Panc1 (cell line): ENCODE data around the gene RNF167. TPM values are rescaled to one million over a fixed set of nuclear protein-coding genes. Genes with fewer than 3 reads are reported as not detected.

Source experiments
- ATAC-seq: fragments of 200-7000 bp; cut with Tn5 transposase; 2 replicates; pipeline ENCODE4 v1.9.1; 2020; ENCODE audit warnings: mild to moderate bottlenecking, moderate library complexity
- BruUV-seq: library from RNA; stranded (reverse); fragments of 400-500 nt; replicated peaks from 2 replicates; lab custom pipeline; 2021; lab: Mats Ljungman, UMichigan
- CTCF ChIA-PET: fragments of 300-600 bp; sonication (Branson Sonifier 250); formaldehyde crosslinking; loops from one replicate; lab custom pipeline; 2022; ENCODE audit warnings: antibody characterized with exemption; lab: Charles Lee
- POLR2A ChIA-PET: fragments of 300-600 bp; sonication (Branson Sonifier 250); formaldehyde crosslinking; loops from one replicate; lab custom pipeline; 2022; ENCODE audit warnings: antibody characterized with exemption; lab: Charles Lee
- DNase-seq: peaks from one replicate; pipeline ENCODE4 v3.0.0-alpha.2; 2010; ENCODE audit warnings: low read depth, low spot score
- H3K27ac ChIP-seq: 2 replicates; pipeline ENCODE4 v1.5.1; 2011; ENCODE audit warnings: mild to moderate bottlenecking, low read length, inconsistent platforms
- H3K27me3 ChIP-seq: fragments of 200-500 bp; sonication (Bioruptor generic); 2 replicates; pipeline ENCODE4 v1.6.0; 2014; ENCODE audit warnings: low read length, inconsistent platforms; ENCODE audit not compliant: control insufficient read depth, insufficient read depth
- H3K36me3 ChIP-seq: fragments of 200-500 bp; sonication (Bioruptor generic); 2 replicates; pipeline ENCODE4 v1.5.1; 2014; ENCODE audit warnings: inconsistent platforms, mild to moderate bottlenecking, low read length, moderate library complexity; ENCODE audit not compliant: control insufficient read depth, insufficient read depth
- H3K4me1 ChIP-seq: 2 replicates; pipeline ENCODE4 v1.5.1; 2011; ENCODE audit warnings: inconsistent platforms, mild to moderate bottlenecking, low read length, moderate library complexity; ENCODE audit not compliant: control insufficient read depth, insufficient read depth
- H3K4me3 ChIP-seq, 2 experiments: 2 replicates each; pipeline ENCODE4 v1.5.1; 2011 to 2012; ENCODE audit warnings: low read depth in 2 of 2, low read length in 2 of 2, mild to moderate bottlenecking in 2 of 2, inconsistent platforms in 1 of 2, moderate library complexity in 1 of 2
- H3K9me3 ChIP-seq: fragments of 200-500 bp; sonication (Bioruptor generic); 2 replicates; pipeline ENCODE4 v1.5.1; 2014; ENCODE audit warnings: low read depth, mild to moderate bottlenecking, inconsistent platforms, low read length, moderate library complexity; ENCODE audit not compliant: control insufficient read depth, insufficient read depth
- POLR2AphosphoS5 ChIP-seq: IDR thresholded peaks from 2 replicates; pipeline ENCODE4 v1.6.1; 2012; ENCODE audit warnings: mild to moderate bottlenecking, low read depth, low read length, moderate library complexity
- TCF7L2 ChIP-seq: IDR thresholded peaks from 2 replicates; pipeline ENCODE4 v1.6.1; 2011; ENCODE audit warnings: mild to moderate bottlenecking, low read depth, low read length, inconsistent platforms
- in situ Hi-C: cut with HindIII; loops from 2 replicates; pipeline ENCODE4 v1.10.0; 2016; ENCODE audit warnings: low sequenced_read_pairs, low pct_unique_long_range_greater_than_20kb
- intact Hi-C: fragments of 100-400 bp; cut with micrococcal nuclease; formaldehyde crosslinking; loops from one replicate; pipeline ENCODE4 v1.10.0; 2022; ENCODE audit not compliant: unreplicated experiment
- total RNA-seq: library from RNA; stranded (reverse); gene quantifications from one replicate; pipeline ENCODE4 v1.2.1, GENCODE V29; 2021; ENCODE audit not compliant: unreplicated experiment
- TF ChIP-seq, protein P1 (sequence below): fragments of 450-650 bp; IDR thresholded peaks from 2 replicates; pipeline ENCODE4 v1.5.1; 2017; ENCODE audit warnings: mild to moderate bottlenecking
- TF ChIP-seq, protein P2 (sequence below), 2 experiments: IDR thresholded peaks; 2 replicates each; pipeline ENCODE4 v1.6.1; 2011 to 2012; ENCODE audit warnings: low read depth in 2 of 2, control low read depth in 1 of 2, low read length in 1 of 2, mild to moderate bottlenecking in 1 of 2, moderate library complexity in 1 of 2; ENCODE audit not compliant: insufficient read depth in 1 of 2

Gene RNF167
- total RNA-seq, 1 experiment from 2014 or later = 95.8 TPM

DNA sequence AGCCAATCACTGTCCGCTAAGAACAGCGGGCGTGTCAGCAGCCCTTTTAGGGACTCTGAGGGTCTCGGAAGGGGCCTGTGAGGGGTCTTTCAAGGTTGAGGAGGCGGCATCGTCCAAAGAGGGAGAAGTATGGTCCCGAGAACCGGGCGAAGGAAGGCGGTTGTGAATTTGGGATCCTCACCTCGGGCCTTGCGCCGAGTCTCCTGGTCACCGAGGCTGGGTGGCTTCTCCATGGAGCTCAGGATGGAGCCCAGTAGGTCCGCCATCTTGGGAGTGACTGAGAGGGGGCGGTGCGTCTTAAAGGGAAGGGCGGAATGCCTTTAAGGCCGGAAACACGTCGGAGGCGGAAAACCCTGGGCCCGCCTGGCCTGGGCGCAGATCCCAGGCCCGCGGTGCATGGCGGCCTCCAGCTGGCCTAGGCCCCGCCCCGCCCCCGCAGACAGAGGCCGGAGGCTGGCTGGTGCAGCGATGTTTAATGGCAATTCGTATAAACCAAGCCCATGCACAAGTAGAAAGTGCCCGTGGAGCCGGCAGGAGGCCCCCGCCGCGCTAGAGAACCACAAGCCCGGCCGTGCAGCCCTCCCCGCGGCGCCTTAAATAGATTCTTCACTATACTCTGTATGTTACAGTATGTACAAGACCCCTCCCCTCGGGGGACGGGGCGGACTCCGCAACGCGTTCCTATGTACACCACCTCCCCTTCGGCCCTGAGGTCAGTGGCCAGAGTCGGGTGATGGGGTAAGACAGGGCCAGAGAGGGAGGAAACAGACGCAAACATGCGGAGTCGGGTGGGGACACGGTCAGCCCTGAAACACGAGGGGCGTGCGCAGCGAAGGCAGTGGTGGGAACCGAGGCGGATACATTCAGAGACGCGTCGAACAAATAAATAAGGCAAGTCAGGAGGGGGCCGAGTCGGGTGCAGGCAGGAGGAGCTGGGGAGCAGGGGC is 27.7 kb downstream of the RNF167 start, which contains the start of gene SPAG7:
Gene SPAG7, minus strand, starts transcription at position 279 of the 947 bp plus-strand sequence. Its CDS starts 13 bp downstream, at position 266.
- peak within 1 kb of the TSS; percentile 98 for H3K27ac ChIP-seq
- H3K36me3 ChIP-seq = no peaks in the 10 kb centered on the region
- in situ Hi-C loops (no loop called here), intact Hi-C loops (no loop called here)
- H3K27me3 ChIP-seq = no peaks in the 10 kb centered on the region
- ATAC-seq (peak; percentile 85), DNase-seq (peak; percentile 84)
- POLR2A ChIA-PET = interaction anchor here (0.6 to 1.4 kb wide), 3 partner anchors 19 to 96 kb away, joined by 3 to 5 read pairs (median 4); partner anchors contain the start of gene PFN1
- no peaks in the 10 kb centered on the region for H3K9me3 ChIP-seq
- H3K4me3 ChIP-seq = peak within 1 kb of the TSS; percentile 66 to 79
- H3K4me1 ChIP-seq = peaks cover 15% of the 10 kb centered on the region
- CTCF ChIA-PET = interaction anchor here (0.6 to 1.0 kb wide), 2 partner anchors 22 to 94 kb away, joined by 3 to 4 read pairs; no protein-coding TSS in a partner anchor
- TSS peak; percentile 87 for BruUV-seq
- TF ChIP-seq, protein P1, sequence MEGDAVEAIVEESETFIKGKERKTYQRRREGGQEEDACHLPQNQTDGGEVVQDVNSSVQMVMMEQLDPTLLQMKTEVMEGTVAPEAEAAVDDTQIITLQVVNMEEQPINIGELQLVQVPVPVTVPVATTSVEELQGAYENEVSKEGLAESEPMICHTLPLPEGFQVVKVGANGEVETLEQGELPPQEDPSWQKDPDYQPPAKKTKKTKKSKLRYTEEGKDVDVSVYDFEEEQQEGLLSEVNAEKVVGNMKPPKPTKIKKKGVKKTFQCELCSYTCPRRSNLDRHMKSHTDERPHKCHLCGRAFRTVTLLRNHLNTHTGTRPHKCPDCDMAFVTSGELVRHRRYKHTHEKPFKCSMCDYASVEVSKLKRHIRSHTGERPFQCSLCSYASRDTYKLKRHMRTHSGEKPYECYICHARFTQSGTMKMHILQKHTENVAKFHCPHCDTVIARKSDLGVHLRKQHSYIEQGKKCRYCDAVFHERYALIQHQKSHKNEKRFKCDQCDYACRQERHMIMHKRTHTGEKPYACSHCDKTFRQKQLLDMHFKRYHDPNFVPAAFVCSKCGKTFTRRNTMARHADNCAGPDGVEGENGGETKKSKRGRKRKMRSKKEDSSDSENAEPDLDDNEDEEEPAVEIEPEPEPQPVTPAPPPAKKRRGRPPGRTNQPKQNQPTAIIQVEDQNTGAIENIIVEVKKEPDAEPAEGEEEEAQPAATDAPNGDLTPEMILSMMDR = no peak
- TF ChIP-seq POLR2AphosphoS5 = peak; percentile 55; the same call in 1 of the 2 replicates

DNA sequence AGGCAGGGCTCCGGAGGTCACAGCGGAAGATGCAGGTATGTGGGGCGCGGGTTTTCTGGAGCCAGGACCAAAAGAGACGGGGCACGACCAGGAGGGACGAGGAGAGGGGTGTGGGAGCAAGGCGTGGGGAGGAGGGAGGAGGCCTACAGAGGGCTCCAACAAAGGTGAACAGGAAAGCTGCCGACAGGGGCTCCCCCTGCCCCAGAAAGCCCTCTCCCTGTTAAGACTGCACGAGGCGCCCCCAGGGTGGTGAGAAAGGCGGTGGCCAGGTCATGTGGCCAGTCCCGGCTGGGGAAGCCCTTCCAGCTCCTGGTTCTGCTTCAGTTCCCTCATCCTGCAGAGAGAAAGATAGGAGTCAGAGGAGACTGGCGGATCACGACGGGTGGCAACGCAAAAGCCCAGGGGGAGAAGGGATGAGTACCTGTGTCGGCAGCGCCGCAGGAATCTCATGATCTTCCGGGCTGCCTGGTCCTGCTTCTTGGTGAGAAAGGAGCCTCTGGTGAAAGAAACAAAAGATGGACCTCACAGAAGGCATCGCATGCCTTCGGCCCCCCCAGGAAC is 28.5 kb downstream of the RNF167 start:
- DNase-seq (no peak), ATAC-seq (no peak)
- Histone ChIP-seq H3K4me3 (peak overlapping the region; percentile 66 to 79), H3K4me1 (peaks cover 15% of the 10 kb centered on the region), H3K9me3 (no peaks in the 10 kb centered on the region), H3K27ac (peak overlapping the region; percentile 97), H3K27me3 (no peaks in the 10 kb centered on the region), H3K36me3 (no peaks in the 10 kb centered on the region)
- no TSS peak for BruUV-seq
- POLR2A ChIA-PET = no interaction called here
- CTCF ChIA-PET = no interaction called here
- in situ Hi-C loops (no loop called here), intact Hi-C loops (no loop called here)
- TF ChIP-seq, protein P2, sequence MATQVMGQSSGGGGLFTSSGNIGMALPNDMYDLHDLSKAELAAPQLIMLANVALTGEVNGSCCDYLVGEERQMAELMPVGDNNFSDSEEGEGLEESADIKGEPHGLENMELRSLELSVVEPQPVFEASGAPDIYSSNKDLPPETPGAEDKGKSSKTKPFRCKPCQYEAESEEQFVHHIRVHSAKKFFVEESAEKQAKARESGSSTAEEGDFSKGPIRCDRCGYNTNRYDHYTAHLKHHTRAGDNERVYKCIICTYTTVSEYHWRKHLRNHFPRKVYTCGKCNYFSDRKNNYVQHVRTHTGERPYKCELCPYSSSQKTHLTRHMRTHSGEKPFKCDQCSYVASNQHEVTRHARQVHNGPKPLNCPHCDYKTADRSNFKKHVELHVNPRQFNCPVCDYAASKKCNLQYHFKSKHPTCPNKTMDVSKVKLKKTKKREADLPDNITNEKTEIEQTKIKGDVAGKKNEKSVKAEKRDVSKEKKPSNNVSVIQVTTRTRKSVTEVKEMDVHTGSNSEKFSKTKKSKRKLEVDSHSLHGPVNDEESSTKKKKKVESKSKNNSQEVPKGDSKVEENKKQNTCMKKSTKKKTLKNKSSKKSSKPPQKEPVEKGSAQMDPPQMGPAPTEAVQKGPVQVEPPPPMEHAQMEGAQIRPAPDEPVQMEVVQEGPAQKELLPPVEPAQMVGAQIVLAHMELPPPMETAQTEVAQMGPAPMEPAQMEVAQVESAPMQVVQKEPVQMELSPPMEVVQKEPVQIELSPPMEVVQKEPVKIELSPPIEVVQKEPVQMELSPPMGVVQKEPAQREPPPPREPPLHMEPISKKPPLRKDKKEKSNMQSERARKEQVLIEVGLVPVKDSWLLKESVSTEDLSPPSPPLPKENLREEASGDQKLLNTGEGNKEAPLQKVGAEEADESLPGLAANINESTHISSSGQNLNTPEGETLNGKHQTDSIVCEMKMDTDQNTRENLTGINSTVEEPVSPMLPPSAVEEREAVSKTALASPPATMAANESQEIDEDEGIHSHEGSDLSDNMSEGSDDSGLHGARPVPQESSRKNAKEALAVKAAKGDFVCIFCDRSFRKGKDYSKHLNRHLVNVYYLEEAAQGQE (IDR thresholded peaks at IDR 0.05; ENCODE audit: insufficient read depth in 1 of 2, low read depth in 2 of 2, low read length in 1 of 2) = no peak
- TF ChIP-seq POLR2AphosphoS5 (0 out of 2 replicates have a peak, but pooled peaks have one; percentile 2), TCF7L2 (no peak)
